NCI-H146 treated with DMSO at 0.1 percent for 48 hours (cell line): Measurements from ENCODE around the gene MYH14.

ENCODE experiments used
- DNase-seq: peaks from one replicate; lab custom pipeline; 2025; ENCODE audit not compliant: unreplicated experiment; lab: John Stamatoyannopoulos, UW

The MYH14 gene

DNA sequence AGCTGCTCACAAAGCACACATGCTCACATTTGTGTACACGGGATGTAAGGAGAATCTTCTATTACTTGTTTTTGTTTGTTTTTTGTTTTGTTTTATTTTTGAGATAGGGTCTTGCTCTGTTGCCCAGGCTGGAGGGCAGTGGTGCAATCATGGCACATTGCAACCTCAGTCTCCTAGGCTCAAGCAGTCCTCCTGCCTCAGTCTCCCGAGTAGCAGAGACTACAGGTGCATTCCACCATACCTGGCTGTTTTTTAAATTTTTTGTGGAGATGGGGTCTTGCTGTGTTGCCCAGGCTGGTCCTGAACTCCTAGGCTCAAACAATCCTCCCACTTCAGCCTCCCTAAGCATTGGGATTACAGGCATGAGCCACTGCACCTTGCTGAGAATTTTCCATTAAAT is 83.9 kb downstream of the MYH14 start:
- no peak for DNase-seq

DNA sequence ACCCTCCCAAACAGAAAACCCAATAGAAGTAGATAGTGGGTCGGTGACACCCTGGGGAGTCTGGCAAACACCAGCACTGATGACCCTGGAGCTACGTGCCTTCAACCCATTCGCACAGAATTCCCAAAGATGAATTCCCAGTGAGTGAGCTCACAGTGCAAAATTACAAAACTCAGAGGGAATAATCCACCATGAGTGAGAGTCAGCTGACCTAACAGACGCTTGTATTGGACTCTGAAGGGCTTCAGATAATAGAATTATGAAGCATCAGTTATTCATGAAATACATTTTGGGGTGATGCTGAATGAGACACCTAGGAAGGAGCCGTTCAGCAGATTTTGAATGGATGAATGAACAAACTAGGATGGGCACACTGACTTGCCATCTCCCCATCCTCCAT is 85.5 kb downstream of the MYH14 start:
- DNase-seq: no peak

DNA sequence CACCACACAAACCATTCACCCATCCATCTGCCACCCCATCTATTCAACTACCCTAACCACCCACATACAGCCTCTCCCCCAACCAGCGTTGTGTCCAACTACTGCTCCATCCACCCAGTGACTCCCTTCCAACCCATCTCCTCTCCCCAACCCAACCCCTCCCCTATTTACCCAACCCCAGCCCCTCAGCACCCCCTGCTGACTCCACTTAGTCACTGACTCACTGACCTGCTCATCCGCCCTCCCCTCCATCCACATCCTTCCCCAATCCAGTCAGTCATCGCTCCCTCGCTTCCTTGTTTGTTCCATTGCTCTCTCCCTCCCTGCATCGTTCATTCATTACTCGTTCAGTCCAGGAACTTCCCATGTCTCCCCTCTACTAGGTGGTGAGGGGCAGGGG is 86.6 kb downstream of the MYH14 start:
- DNase-seq: no peak

DNA sequence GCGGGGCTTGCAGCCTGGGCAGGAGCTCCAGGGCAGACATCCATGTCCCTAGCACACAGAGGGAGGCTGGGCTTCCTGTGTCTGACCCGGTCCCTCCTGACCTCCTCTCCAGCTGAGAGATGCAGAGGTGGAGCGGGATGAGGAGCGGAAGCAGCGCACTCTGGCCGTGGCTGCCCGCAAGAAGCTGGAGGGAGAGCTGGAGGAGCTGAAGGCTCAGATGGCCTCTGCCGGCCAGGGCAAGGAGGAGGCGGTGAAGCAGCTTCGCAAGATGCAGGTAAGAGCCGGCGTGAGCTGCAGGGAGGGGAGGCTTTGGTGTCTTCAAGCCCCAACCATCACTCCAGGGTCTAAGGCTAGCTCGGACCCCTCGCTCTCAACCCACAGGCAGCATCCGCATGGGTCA is 87.4 kb downstream of the MYH14 start:
- DNase-seq: no peak

DNA sequence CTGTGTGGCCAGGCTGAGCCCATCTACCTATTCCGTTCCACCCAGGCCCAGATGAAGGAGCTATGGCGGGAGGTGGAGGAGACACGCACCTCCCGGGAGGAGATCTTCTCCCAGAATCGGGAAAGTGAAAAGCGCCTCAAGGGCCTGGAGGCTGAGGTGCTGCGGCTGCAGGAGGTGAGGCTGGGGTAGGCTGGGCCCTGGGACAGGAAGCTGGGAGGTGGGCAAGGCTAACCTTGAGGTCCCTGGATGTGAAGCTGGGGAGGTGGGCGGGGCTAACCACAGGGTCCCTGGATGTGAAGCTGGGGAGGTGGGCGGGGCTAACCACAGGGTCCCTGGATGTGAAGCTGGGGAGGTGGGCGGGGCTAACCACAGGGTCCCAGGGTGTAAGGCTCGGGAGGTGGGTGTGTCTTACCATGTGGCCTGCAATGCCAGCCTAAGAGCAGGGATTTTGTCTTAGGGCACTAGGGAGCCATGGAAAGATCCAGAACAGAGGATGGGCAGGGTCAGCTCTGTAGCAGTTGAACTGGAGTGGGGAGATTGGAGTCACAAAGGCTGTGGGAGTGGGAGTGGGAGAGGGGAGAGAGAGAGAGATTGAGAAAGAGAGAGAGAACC is 88.9 kb downstream of the MYH14 start:
- DNase-seq: no peak

GRCh38 chr19:50293263-50294004 is 90.0 kb downstream of the MYH14 start:
- DNase-seq: no peak

- DNase-seq: no peak
Measured at GRCh38 chr19:50300051-50300450, 96.6 kb downstream of the MYH14 start.

- no peak for DNase-seq
Measured at GRCh38 chr19:50300814-50301606, 97.6 kb downstream of the MYH14 start.

- DNase-seq: no peak
Measured at GRCh38 chr19:50301607-50301971, 98.2 kb downstream of the MYH14 start.

- DNase-seq: no peak
Measured at GRCh38 chr19:50303558-50303957, 100.1 kb downstream of the MYH14 start.

GRCh38 chr19:50308991-50309390 is 105.6 kb downstream of the MYH14 start:
- DNase-seq: no peak

GRCh38 chr19:50309396-50310125 is 106.1 kb downstream of the MYH14 start:
- DNase-seq: no peak

- DNase-seq: no peak
Measured at GRCh38 chr19:50310759-50311465, 107.5 kb downstream of the MYH14 start.

DNA sequence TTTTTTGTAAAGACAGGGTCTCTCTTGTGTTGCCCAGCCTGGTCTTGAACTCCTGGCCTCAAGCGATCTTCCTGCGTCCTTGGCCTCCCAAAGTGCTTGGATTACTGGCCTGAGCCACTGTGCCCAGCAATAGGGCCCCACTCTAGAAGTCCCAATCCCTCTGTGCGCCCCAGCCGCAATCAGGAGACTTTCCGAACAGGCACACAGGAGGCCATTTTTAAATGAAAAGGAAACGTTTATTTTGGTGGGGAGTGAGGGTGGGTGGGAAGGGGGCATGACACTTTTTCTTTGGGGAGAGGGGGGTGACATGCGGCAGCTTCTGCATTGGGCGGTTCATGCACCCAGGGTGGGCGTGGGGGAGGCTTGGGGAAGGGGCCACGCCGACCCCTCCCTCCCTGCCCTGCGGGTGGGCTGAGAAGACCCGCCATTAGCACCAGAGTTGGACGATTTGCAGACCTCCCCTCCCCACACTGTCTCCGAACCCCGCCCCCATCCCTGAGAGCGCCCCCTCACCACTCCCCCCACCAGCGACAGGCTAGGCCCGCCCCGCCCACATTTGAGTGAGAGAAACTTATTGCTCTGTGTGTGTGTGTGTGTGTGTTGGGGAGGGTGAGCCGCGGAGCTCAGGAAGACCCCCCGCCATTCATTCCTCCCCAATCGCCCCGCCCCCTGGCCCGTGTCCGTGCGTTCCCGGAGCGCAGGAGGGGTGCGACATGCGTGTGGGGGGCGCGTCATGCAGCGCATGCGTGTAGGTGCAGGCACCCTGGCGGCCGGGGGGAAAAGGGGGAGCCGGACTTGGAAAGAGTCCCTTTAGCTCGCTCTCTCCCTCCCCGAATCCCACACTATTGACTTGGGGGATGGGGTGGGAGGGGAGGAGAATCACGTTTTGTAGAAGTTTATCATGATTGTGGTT is 108.6 kb downstream of the MYH14 start:
- DNase-seq: no peak

DNA sequence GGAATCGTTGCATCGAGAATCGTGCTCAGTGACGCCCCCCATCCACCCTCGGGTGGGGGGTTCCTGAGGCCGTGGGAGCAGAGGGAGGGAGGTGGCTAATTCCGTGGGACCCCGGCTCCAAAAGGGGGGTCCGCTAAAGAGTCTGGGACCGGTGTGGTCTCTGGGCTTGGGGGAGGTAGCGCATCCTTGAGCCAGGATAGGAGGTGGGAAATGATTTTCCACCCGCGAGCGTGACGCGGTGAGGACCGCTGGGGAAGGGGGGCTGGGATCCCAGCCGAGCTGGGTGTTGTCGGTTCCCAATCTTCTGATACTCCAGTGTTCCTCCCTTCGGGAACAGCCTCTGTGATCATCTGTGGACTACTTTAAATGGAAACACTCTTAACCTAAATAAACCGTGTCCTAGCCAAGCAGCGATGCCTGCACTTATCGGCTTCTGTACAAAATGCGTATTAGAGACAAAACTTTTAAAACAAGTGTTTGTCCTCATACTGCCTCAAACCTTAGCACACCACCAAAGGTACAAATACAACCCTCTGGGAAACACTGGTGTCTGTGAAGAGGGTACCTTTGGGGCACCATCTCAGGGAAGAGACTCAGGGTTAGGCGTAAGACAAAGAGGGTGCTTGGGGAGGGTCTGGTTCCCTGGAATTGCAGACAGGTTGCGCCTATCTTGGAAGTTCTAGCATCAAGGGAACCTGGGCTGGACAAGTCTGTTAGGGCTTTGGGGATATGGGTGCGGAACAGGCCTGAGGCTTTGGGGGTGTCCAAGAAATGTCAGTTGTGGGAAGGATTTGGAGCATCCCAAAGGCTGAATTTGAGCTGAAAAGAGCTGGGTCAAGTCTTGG is 109.8 kb downstream of the MYH14 start:
- no peak for DNase-seq

GRCh38 chr19:50313812-50314536 is 110.6 kb downstream of the MYH14 start:
- DNase-seq: peak; percentile 32

DNA sequence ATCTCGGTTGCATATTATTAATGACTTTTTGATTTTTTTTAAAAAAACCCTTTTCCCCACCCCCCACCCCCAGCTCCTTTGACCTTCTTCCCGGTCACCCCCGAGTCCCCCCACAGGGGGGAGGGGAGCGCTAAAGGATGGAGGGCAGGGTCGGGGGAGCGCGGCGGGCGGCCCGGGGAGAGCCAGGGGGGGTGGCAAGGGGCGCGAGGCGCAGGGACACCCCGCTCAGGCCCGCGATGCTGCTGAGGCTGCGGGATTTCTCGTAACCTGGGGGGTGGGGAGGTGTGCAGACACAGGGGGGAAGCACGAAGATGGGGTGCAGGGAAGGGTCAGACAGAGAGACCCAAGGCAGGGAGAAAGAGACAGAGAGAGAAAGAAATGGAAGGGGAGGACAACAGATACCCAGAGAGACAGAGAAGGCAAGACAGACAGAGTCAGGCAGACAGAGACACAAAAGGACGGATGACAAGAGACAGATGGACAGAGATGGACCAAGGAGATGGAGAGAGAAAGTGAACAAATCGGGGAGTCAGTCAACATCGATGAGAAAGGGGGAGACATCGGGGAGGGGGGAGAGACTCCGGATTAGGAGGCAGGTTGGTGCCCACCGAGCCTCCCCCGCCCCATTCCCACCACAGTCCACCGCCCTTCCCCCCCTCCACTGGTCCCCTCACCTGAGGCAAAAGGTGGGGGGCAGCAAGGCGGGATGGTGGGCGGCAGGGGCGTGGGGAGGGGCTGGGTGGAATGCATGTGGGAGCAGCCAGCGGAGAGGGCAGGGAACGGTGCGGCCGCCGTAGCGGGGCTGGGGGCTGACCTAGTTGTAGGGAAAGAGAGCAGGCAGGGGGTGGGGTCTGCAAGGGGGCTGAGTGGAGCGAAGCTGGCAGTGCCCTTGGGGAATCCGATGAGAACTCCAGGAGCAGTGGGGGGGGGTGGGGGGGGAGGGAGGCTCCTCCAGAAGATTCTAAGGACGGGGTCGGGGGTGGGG is 111.6 kb downstream of the MYH14 start:
- peak; percentile 15 for DNase-seq
